ENCODE results near the gene HPCAL1.

HPCAL1 gene

GRCh38 chr2:10325278-10326145 lies 22.8 kb downstream of the HPCAL1 start:
- FAIRE-seq = no peak

GRCh38 chr2:10326151-10326616 lies 23.5 kb downstream of the HPCAL1 start:
- no peak for FAIRE-seq

- no peak for FAIRE-seq
These were observed 24.2 kb downstream of the HPCAL1 start for GRCh38 chr2:10326707-10327594.

- FAIRE-seq = no peak
These were observed 25.4 kb downstream of the HPCAL1 start for GRCh38 chr2:10327896-10328669.

GRCh38 chr2:10328670-10329579 lies 26.2 kb downstream of the HPCAL1 start:
- no peak for FAIRE-seq

- no peak for FAIRE-seq
These were observed 26.8 kb downstream of the HPCAL1 start for GRCh38 chr2:10329580-10329879.

- FAIRE-seq = no peak
These were observed 27.4 kb downstream of the HPCAL1 start for GRCh38 chr2:10329880-10330699.

GRCh38 chr2:10330700-10331026 lies 28.0 kb downstream of the HPCAL1 start:
- no peak for FAIRE-seq

- FAIRE-seq = no peak
These were observed 28.5 kb downstream of the HPCAL1 start for GRCh38 chr2:10331027-10331701.

GRCh38 chr2:10331702-10332401 lies 29.1 kb downstream of the HPCAL1 start:
- no peak for FAIRE-seq

GRCh38 chr2:10332402-10333246 lies 29.9 kb downstream of the HPCAL1 start:
- no peak for FAIRE-seq

- no peak for FAIRE-seq
These were observed 30.5 kb downstream of the HPCAL1 start for GRCh38 chr2:10333247-10333613.

GRCh38 chr2:10333966-10334365 lies 31.3 kb downstream of the HPCAL1 start:
- FAIRE-seq = no peak

- no peak for FAIRE-seq
These were observed 32.5 kb downstream of the HPCAL1 start for GRCh38 chr2:10335046-10335840.

GRCh38 chr2:10336283-10336682 lies 33.6 kb downstream of the HPCAL1 start:
- no peak for FAIRE-seq

- no peak for FAIRE-seq
These were observed 35.0 kb downstream of the HPCAL1 start for GRCh38 chr2:10337449-10338269.
